HG03108 (cell line): Measurements from ENCODE around the gene PCDHB14.
"Not testable (repeated sequence)": the region's sequence is repeated elsewhere in the genome, so short reads cannot be mapped to it uniquely, and the experiment has no call there.

ENCODE experiments used
- ATAC-seq: cut with Tn5 transposase; IDR thresholded peaks from one replicate; pipeline ENCODE4 v1.9.1; 2021; ENCODE audit warnings: moderate library complexity; ENCODE audit not compliant: unreplicated experiment

PCDHB14 gene

GRCh38 chr5:141208478-141208877, 14.7 kb upstream of the PCDHB14 start, which contains the start of gene PCDHB12:
Gene PCDHB12, plus strand, starts transcription at chr5:141208719. Its CDS starts 189 bp downstream, at chr5:141208908.
- no peak for ATAC-seq

- not testable (repeated sequence) for ATAC-seq
Measured at GRCh38 chr5:141210281-141210680, 12.9 kb upstream of the PCDHB14 start.

GRCh38 chr5:141210849-141211248, 12.3 kb upstream of the PCDHB14 start:
- not testable (repeated sequence) for ATAC-seq

- ATAC-seq, result not testable (repeated sequence)
Measured at GRCh38 chr5:141213656-141214339, 9.3 kb upstream of the PCDHB14 start, which contains the start of gene PCDHB13. Gene PCDHB13, plus strand, starts transcription at chr5:141213919. Its CDS starts 205 bp downstream, at chr5:141214124.

GRCh38 chr5:141214583-141214982, 8.6 kb upstream of the PCDHB14 start:
- ATAC-seq, result not testable (repeated sequence)

GRCh38 chr5:141215504-141215903, 7.6 kb upstream of the PCDHB14 start:
- not testable (repeated sequence) for ATAC-seq

- not testable (repeated sequence) for ATAC-seq
Measured at GRCh38 chr5:141216035-141216434, 7.1 kb upstream of the PCDHB14 start.

GRCh38 chr5:141224844-141225243, 1.7 kb downstream of the PCDHB14 start:
- not testable (repeated sequence) for ATAC-seq

GRCh38 chr5:141225421-141225820, 2.3 kb downstream of the PCDHB14 start:
- ATAC-seq, result not testable (repeated sequence)

GRCh38 chr5:141234109-141234667, 11.0 kb downstream of the PCDHB14 start:
- ATAC-seq, result no peak

GRCh38 chr5:141235922-141236321, 12.8 kb downstream of the PCDHB14 start:
- ATAC-seq, result not testable (repeated sequence)

GRCh38 chr5:141236516-141237313, 13.6 kb downstream of the PCDHB14 start:
- ATAC-seq, result no peak

GRCh38 chr5:141241496-141241895, 18.4 kb downstream of the PCDHB14 start:
- ATAC-seq, result no peak

- no peak for ATAC-seq
Measured at GRCh38 chr5:141245250-141245717, 22.1 kb downstream of the PCDHB14 start, which contains the start of gene PCDHB15. Gene PCDHB15, plus strand, starts transcription at chr5:141245395. Its CDS starts 184 bp downstream, at chr5:141245579.

- ATAC-seq, result not testable (repeated sequence)
Measured at GRCh38 chr5:141246971-141247370, 23.8 kb downstream of the PCDHB14 start.

GRCh38 chr5:141247434-141247833, 24.3 kb downstream of the PCDHB14 start:
- ATAC-seq, result not testable (repeated sequence)

- ATAC-seq, result no peak
Measured at GRCh38 chr5:141250576-141250975, 27.4 kb downstream of the PCDHB14 start.

GRCh38 chr5:141258464-141258863, 35.3 kb downstream of the PCDHB14 start:
- no peak for ATAC-seq

GRCh38 chr5:141258948-141259347, 35.8 kb downstream of the PCDHB14 start:
- ATAC-seq, result no peak

GRCh38 chr5:141260458-141261237, 37.5 kb downstream of the PCDHB14 start:
- no peak for ATAC-seq

GRCh38 chr5:141261238-141261546, 38.0 kb downstream of the PCDHB14 start:
- no peak for ATAC-seq
